ENCODE results near the gene PFKFB1. TPM values are rescaled to one million over a fixed set of nuclear protein-coding genes. Genes with fewer than 3 reads are reported as not detected.

Gene PFKFB1
- total RNA-seq, 1 experiment from 2014 or later = 0.31 TPM

- intact Hi-C loops (cut with micrococcal nuclease; ENCODE audit: unreplicated experiment) = no loop called here
- DNase-seq = no peak
- no peaks in the 10 kb centered on the region for H3K36me3 Mint-ChIP-seq (ENCODE audit: insufficient read depth, unreplicated experiment)
- H3K27ac Mint-ChIP-seq (ENCODE audit: unreplicated experiment) = no peak overlapping the region
- H3K9me3 Mint-ChIP-seq (ENCODE audit: low read depth, unreplicated experiment) = peaks cover 5% of the 10 kb centered on the region
- BruUV-seq (replicated peaks) = no TSS peak
- CTCF ChIA-PET = no interaction called here
- TF ChIP-seq CTCF (IDR thresholded peaks at IDR 0.05; ENCODE audit: unreplicated experiment) = no peak
- H3K4me1 Mint-ChIP-seq (ENCODE audit: low read depth, unreplicated experiment) = no peaks in the 10 kb centered on the region
- H3K4me3 Mint-ChIP-seq (ENCODE audit: low read depth, unreplicated experiment) = no peak overlapping the region
- H3K27me3 Mint-ChIP-seq (ENCODE audit: unreplicated experiment) = no peaks in the 10 kb centered on the region
Measured at GRCh38 chrX:54909941-54910340, 84.0 kb downstream of the PFKFB1 start.

GRCh38 chrX:54894159-54894558 is 99.8 kb downstream of the PFKFB1 start:
- TF ChIP-seq CTCF (IDR thresholded peaks at IDR 0.05; ENCODE audit: unreplicated experiment) = no peak
- no peak for DNase-seq
- CTCF ChIA-PET = no interaction called here
- no peak overlapping the region for H3K4me3 Mint-ChIP-seq (ENCODE audit: low read depth, unreplicated experiment)
- no peaks in the 10 kb centered on the region for H3K36me3 Mint-ChIP-seq (ENCODE audit: insufficient read depth, unreplicated experiment)
- no peak overlapping the region for H3K27ac Mint-ChIP-seq (ENCODE audit: unreplicated experiment)
- intact Hi-C loops (cut with micrococcal nuclease; ENCODE audit: unreplicated experiment) = loop anchor here (10.0 kb wide), 1 partner anchor 111 kb away; the partner anchor contains the start of gene APEX2
- H3K9me3 Mint-ChIP-seq (ENCODE audit: low read depth, unreplicated experiment) = no peaks in the 10 kb centered on the region
- no peaks in the 10 kb centered on the region for H3K4me1 Mint-ChIP-seq (ENCODE audit: low read depth, unreplicated experiment)
- no TSS peak for BruUV-seq (replicated peaks)
- H3K27me3 Mint-ChIP-seq (ENCODE audit: unreplicated experiment) = peaks cover 11% of the 10 kb centered on the region

GRCh38 chrX:54891573-54891972 is 102.4 kb downstream of the PFKFB1 start:
- TF ChIP-seq CTCF (IDR thresholded peaks at IDR 0.05; ENCODE audit: unreplicated experiment) = no peak
- DNase-seq = peak; percentile 21
- CTCF ChIA-PET = interaction anchor here (0.8 kb wide), 1 partner anchor 166 kb away, joined by 3 read pairs; no protein-coding TSS in a partner anchor
- intact Hi-C loops (cut with micrococcal nuclease; ENCODE audit: unreplicated experiment) = loop anchor here (1.0 to 10.0 kb wide), 2 partner anchors 113 to 166 kb away; partner anchors contain the start of gene APEX2
- Mint-ChIP-seq H3K4me3 (ENCODE audit: low read depth, unreplicated experiment) (no peak overlapping the region), H3K27me3 (ENCODE audit: unreplicated experiment) (peaks cover 11% of the 10 kb centered on the region), H3K4me1 (ENCODE audit: low read depth, unreplicated experiment) (no peaks in the 10 kb centered on the region), H3K36me3 (ENCODE audit: insufficient read depth, unreplicated experiment) (no peaks in the 10 kb centered on the region), H3K27ac (ENCODE audit: unreplicated experiment) (no peak overlapping the region), H3K9me3 (ENCODE audit: low read depth, unreplicated experiment) (no peaks in the 10 kb centered on the region)
- no TSS peak for BruUV-seq (replicated peaks)

- H3K9me3 Mint-ChIP-seq (ENCODE audit: low read depth, unreplicated experiment) = peaks cover 5% of the 10 kb centered on the region
- BruUV-seq (replicated peaks) = no TSS peak
- H3K4me3 Mint-ChIP-seq (ENCODE audit: low read depth, unreplicated experiment) = no peak overlapping the region
- peaks cover 10% of the 10 kb centered on the region for H3K27me3 Mint-ChIP-seq (ENCODE audit: unreplicated experiment)
- H3K36me3 Mint-ChIP-seq (ENCODE audit: insufficient read depth, unreplicated experiment) = no peaks in the 10 kb centered on the region
- no peak overlapping the region for H3K27ac Mint-ChIP-seq (ENCODE audit: unreplicated experiment)
- DNase-seq = no peak
- intact Hi-C loops (cut with micrococcal nuclease; ENCODE audit: unreplicated experiment) = no loop called here
- no peaks in the 10 kb centered on the region for H3K4me1 Mint-ChIP-seq (ENCODE audit: low read depth, unreplicated experiment)
- TF ChIP-seq CTCF (IDR thresholded peaks at IDR 0.05; ENCODE audit: unreplicated experiment) = no peak
- CTCF ChIA-PET = no interaction called here
Measured at GRCh38 chrX:54885740-54886139, 108.2 kb downstream of the PFKFB1 start.

Other genes starting within 250 kb of the PFKFB1 start
- gene ITIH6, start 195.9 kb downstream of the PFKFB1 start, total RNA-seq (2022) = 0.47 TPM in 1 of 2 replicates, not detected in the other
- 78.7 and 82.5 TPM in 2 replicates for gene MAGED2, start 186.4 kb downstream of the PFKFB1 start, total RNA-seq (2022)
- gene TRO, start 73.4 kb downstream of the PFKFB1 start, total RNA-seq (2022) = not detected in 2 replicates
- gene APEX2, start 6.2 kb upstream of the PFKFB1 start, total RNA-seq (2022) = 28.7 and 32.4 TPM in 2 replicates
- gene ALAS2, start 36.8 kb upstream of the PFKFB1 start, total RNA-seq (2022) = not detected in 2 replicates
- gene PAGE2B, start 80.8 kb upstream of the PFKFB1 start, total RNA-seq (2022) = not detected in 2 replicates
- not detected in 2 replicates for gene PAGE2, start 94.8 kb upstream of the PFKFB1 start, total RNA-seq (2022)
- not detected in 2 replicates for gene PAGE5, start 226.2 kb upstream of the PFKFB1 start, total RNA-seq (2022)

Data from Calu3 (cell line).